Measurements from ENCODE around the gene AGFG2.

DNA sequence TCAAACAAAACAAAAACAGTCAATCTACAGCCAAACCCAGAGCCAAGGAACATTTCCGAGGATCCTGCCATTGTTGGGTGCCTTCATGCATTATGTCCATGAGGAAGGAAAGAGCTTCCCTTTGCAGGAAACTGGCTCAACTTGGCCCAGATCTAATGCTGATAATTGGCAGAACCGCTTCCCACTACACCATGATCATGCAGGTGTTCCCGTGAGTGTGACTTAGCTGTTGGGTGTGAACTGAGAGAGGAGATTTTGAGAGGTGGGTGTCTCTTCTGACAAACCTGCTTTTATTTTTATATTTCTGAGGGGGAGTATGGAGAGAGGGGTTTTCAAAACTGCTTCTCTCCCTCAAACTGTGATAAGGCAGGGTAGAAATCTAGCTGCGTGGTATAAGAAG is 20.1 kb downstream of the AGFG2 start:
- TF ChIP-seq, protein P1, sequence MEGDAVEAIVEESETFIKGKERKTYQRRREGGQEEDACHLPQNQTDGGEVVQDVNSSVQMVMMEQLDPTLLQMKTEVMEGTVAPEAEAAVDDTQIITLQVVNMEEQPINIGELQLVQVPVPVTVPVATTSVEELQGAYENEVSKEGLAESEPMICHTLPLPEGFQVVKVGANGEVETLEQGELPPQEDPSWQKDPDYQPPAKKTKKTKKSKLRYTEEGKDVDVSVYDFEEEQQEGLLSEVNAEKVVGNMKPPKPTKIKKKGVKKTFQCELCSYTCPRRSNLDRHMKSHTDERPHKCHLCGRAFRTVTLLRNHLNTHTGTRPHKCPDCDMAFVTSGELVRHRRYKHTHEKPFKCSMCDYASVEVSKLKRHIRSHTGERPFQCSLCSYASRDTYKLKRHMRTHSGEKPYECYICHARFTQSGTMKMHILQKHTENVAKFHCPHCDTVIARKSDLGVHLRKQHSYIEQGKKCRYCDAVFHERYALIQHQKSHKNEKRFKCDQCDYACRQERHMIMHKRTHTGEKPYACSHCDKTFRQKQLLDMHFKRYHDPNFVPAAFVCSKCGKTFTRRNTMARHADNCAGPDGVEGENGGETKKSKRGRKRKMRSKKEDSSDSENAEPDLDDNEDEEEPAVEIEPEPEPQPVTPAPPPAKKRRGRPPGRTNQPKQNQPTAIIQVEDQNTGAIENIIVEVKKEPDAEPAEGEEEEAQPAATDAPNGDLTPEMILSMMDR (IDR thresholded peaks at IDR 0.05): no peak
- TF ChIP-seq ZFP36 (IDR thresholded peaks at IDR 0.05; ENCODE audit: borderline replicate concordance, partially characterized antibody): no peak
- no peak for TF ChIP-seq ESRRA (IDR thresholded peaks at IDR 0.05; ENCODE audit: borderline replicate concordance, low read length)
- TF ChIP-seq POLR2A (IDR thresholded peaks at IDR 0.05; ENCODE audit: low read length): no peak
